Bronchial epithelial cell (primary cell): ENCODE measurements around the gene MAFG. TPM values are rescaled to one million over a fixed set of nuclear protein-coding genes. Genes with fewer than 3 reads are reported as not detected.

Experiments used
- DNase-seq: peaks from one replicate; pipeline ENCODE4 v3.0.0-alpha.2; 2010; ENCODE audit warnings: low read depth
- FAIRE-seq: peaks from 2 replicates; lab custom pipeline; 2011; peaks lifted over from hg19 to GRCh38; lab: Jason Lieb, UNC
- H3K27me3 ChIP-seq: 2 replicates; pipeline ENCODE4 v1.5.1; 2011; ENCODE audit warnings: low read length; ENCODE audit not compliant: control insufficient read depth, insufficient read depth
- H3K36me3 ChIP-seq: 2 replicates; pipeline ENCODE4 v1.5.1; 2011; ENCODE audit warnings: low read length; ENCODE audit not compliant: control insufficient read depth, insufficient read depth
- H3K4me3 ChIP-seq: 2 replicates; pipeline ENCODE4 v1.5.1; 2011; ENCODE audit warnings: mild to moderate bottlenecking, low read depth, low read length, control low read depth
- CTCF ChIP-seq: IDR thresholded peaks from 2 replicates; pipeline ENCODE4 v1.5.1; 2011; ENCODE audit warnings: mild to moderate bottlenecking, moderate library complexity, low read length, control low read depth, inconsistent platforms; ENCODE audit not compliant: insufficient read depth, severe bottlenecking
- total RNA-seq: library from RNA; depleted of rRNA; stranded (reverse); fragments of >200 nt; gene quantifications from 2 replicates; pipeline ENCODE4 v1.2.1, GENCODE V29; 2014

MAFG gene
- total RNA-seq, 1 donor from 2014 or later: 16.8 TPM

- TF ChIP-seq CTCF: no peak
- no peak overlapping the region for H3K4me3 ChIP-seq
- FAIRE-seq (no peak), DNase-seq (no peak)
- no peaks in the 10 kb centered on the region for H3K27me3 ChIP-seq
- H3K36me3 ChIP-seq: peaks cover 10% of the 10 kb centered on the region
Measured at GRCh38 chr17:81939218-81939617, 11.7 kb upstream of the MAFG start.

GRCh38 chr17:81935709-81936084 lies 8.2 kb upstream of the MAFG start:
- no peaks in the 10 kb centered on the region for H3K27me3 ChIP-seq
- H3K36me3 ChIP-seq: peaks cover 10% of the 10 kb centered on the region
- no peak overlapping the region for H3K4me3 ChIP-seq
- FAIRE-seq (no peak), DNase-seq (no peak)
- no peak for TF ChIP-seq CTCF

- DNase-seq: no peak
- no peak for FAIRE-seq
- Histone ChIP-seq H3K36me3 (peaks cover 10% of the 10 kb centered on the region), H3K4me3 (no peak overlapping the region), H3K27me3 (no peaks in the 10 kb centered on the region)
- no peak for TF ChIP-seq CTCF
Measured at GRCh38 chr17:81934850-81935708, 7.5 kb upstream of the MAFG start.

GRCh38 chr17:81934098-81934757 lies 6.7 kb upstream of the MAFG start:
- no peak for FAIRE-seq
- Histone ChIP-seq H3K4me3 (no peak overlapping the region), H3K36me3 (peaks cover 10% of the 10 kb centered on the region), H3K27me3 (no peaks in the 10 kb centered on the region)
- TF ChIP-seq CTCF: no peak
- DNase-seq: no peak

GRCh38 chr17:81933178-81933699 lies 5.7 kb upstream of the MAFG start:
- Histone ChIP-seq H3K36me3 (peaks cover 10% of the 10 kb centered on the region), H3K27me3 (no peaks in the 10 kb centered on the region), H3K4me3 (no peak overlapping the region)
- DNase-seq (no peak), FAIRE-seq (peak; percentile 13)
- no peak for TF ChIP-seq CTCF
